GM12878 (cell line): ENCODE results near the gene ANTXR1.

Source experiments
- CREB1 ChIP-seq: IDR thresholded peaks from 2 replicates; pipeline ENCODE4 v1.6.1; 2012; ENCODE audit warnings: low read depth, mild to moderate bottlenecking, inconsistent platforms
- EZH2 ChIP-seq: IDR thresholded peaks from 2 replicates; pipeline ENCODE4 v1.6.1; 2012; ENCODE audit warnings: low read depth, mild to moderate bottlenecking, control low read depth, inconsistent platforms, low read length, borderline replicate concordance; ENCODE audit not compliant: control insufficient read depth
- POLR2A ChIP-seq: IDR thresholded peaks from 2 replicates; pipeline ENCODE4 v1.6.1; 2011; ENCODE audit warnings: low read depth, mild to moderate bottlenecking, low read length
- RAD21 ChIP-seq: IDR thresholded peaks from 2 replicates; pipeline ENCODE4 v1.6.1; 2011; ENCODE audit warnings: mild to moderate bottlenecking, low read depth, low read length, moderate library complexity; ENCODE audit not compliant: insufficient read depth
- SMARCA5 ChIP-seq: fragments of 450-650 bp; IDR thresholded peaks from 2 replicates; pipeline ENCODE4 v1.6.1; 2017; ENCODE audit warnings: mild to moderate bottlenecking
- ZNF274 ChIP-seq: IDR thresholded peaks from one replicate; pipeline ENCODE4 v1.8.0; 2011; ENCODE audit not compliant: insufficient read length, insufficient read depth
- TF ChIP-seq, protein P1 (sequence below): fragments of 450-650 bp; IDR thresholded peaks from 2 replicates; pipeline ENCODE4 v1.6.1; 2018; ENCODE audit warnings: mild to moderate bottlenecking, low read depth, moderate library complexity; ENCODE audit not compliant: partially characterized antibody
- TF ChIP-seq, protein P2 (sequence below), 3 experiments: IDR thresholded peaks in 2 of 3; conservative IDR thresholded peaks in 1 of 3; 2 replicates each; pipeline ENCODE4 v1.5.1; 2011; ENCODE audit warnings: low read depth in 3 of 3, low read length in 3 of 3, mild to moderate bottlenecking in 3 of 3, control low read depth in 2 of 3, moderate library complexity in 2 of 3, inconsistent platforms in 1 of 3, mixed read lengths in 1 of 3; ENCODE audit not compliant: control insufficient read depth in 2 of 3, insufficient read depth in 1 of 3; ENCODE audit errors: extremely low read depth in 1 of 3

DNA sequence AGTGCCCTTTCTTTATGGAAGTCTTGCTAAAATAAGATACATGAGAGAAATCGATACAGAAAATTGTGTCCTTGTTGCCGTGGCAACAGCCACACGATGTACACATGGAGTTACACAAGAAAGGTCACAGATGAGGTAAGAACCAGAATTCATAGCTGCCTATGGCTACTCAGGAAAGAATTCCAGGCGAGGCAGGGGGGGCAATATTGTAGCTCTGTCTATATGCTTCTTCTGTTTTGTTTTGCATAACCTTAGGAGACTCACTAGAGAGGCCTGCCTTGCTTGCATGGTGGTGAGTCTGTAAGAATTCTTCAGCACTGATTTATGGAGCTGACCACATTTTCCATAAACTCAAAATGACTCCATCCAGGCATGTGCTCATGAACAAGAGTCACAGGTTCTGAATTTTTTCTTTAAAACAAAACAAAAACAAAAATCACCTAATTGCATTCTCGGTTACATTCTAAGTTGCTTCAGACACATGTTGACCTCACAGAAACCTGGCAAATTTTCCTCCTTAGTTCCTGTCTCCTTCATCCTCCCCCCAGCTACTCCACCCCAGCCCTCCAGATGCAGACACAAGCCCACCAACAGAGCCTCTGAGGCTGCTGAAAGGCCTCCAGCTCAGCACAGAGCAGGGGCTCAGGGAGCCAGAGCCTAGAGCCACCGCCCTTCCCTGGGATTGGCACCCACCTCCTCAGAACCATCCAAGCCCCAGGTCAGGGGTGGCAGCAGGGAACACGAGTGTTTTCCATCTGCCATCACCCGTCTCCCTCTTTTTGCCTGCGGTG lies 183.5 kb downstream of the ANTXR1 start:
- TF ChIP-seq ZNF274 (no peak), RAD21 (no peak), EZH2 (no peak), SMARCA5 (no peak), POLR2A (no peak), CREB1 (no peak)
- TF ChIP-seq, protein P1, sequence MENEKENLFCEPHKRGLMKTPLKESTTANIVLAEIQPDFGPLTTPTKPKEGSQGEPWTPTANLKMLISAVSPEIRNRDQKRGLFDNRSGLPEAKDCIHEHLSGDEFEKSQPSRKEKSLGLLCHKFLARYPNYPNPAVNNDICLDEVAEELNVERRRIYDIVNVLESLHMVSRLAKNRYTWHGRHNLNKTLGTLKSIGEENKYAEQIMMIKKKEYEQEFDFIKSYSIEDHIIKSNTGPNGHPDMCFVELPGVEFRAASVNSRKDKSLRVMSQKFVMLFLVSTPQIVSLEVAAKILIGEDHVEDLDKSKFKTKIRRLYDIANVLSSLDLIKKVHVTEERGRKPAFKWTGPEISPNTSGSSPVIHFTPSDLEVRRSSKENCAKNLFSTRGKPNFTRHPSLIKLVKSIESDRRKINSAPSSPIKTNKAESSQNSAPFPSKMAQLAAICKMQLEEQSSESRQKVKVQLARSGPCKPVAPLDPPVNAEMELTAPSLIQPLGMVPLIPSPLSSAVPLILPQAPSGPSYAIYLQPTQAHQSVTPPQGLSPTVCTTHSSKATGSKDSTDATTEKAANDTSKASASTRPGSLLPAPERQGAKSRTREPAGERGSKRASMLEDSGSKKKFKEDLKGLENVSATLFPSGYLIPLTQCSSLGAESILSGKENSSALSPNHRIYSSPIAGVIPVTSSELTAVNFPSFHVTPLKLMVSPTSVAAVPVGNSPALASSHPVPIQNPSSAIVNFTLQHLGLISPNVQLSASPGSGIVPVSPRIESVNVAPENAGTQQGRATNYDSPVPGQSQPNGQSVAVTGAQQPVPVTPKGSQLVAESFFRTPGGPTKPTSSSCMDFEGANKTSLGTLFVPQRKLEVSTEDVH: no peak
- TF ChIP-seq, protein P2, sequence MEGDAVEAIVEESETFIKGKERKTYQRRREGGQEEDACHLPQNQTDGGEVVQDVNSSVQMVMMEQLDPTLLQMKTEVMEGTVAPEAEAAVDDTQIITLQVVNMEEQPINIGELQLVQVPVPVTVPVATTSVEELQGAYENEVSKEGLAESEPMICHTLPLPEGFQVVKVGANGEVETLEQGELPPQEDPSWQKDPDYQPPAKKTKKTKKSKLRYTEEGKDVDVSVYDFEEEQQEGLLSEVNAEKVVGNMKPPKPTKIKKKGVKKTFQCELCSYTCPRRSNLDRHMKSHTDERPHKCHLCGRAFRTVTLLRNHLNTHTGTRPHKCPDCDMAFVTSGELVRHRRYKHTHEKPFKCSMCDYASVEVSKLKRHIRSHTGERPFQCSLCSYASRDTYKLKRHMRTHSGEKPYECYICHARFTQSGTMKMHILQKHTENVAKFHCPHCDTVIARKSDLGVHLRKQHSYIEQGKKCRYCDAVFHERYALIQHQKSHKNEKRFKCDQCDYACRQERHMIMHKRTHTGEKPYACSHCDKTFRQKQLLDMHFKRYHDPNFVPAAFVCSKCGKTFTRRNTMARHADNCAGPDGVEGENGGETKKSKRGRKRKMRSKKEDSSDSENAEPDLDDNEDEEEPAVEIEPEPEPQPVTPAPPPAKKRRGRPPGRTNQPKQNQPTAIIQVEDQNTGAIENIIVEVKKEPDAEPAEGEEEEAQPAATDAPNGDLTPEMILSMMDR (IDR thresholded peaks at IDR 0.05 in 2 of 3, conservative IDR thresholded peaks at IDR 0.05 in 1 of 3; ENCODE audit: control insufficient read depth in 2 of 3, extremely low read depth in 1 of 3, insufficient read depth in 1 of 3, low read depth in 3 of 3, low read length in 3 of 3): no peak
